Suprapubic skin (tissue), 4 donors: ENCODE results near the gene ZIC5. TPM values are rescaled to one million over a fixed set of nuclear protein-coding genes. Genes with fewer than 3 reads are reported as not detected.

Experiments
- DNase-seq, 2 donors: peaks; one replicate each; pipeline ENCODE4 v3.0.0-alpha.2; 2019; ENCODE audit warnings: low spot score in 2 of 2
- H3K27ac ChIP-seq: fragments of 200-600 bp; sonication (generic); one replicate; pipeline ENCODE4 v1.5.1; 2019
- H3K27me3 ChIP-seq: fragments of 200-600 bp; sonication (generic); one replicate; pipeline ENCODE4 v1.5.1; 2019
- H3K36me3 ChIP-seq: fragments of 200-600 bp; sonication (generic); one replicate; pipeline ENCODE4 v1.5.1; 2019
- H3K4me1 ChIP-seq: fragments of 200-600 bp; sonication (generic); one replicate; pipeline ENCODE4 v1.5.1; 2019
- H3K4me3 ChIP-seq: fragments of 200-600 bp; sonication (generic); one replicate; pipeline ENCODE4 v1.5.1; 2019; ENCODE audit warnings: mild to moderate bottlenecking
- H3K9me3 ChIP-seq: fragments of 200-600 bp; sonication (generic); one replicate; pipeline ENCODE4 v1.5.1; 2019
- EP300 ChIP-seq: sonication (generic); formaldehyde crosslinking; IDR thresholded peaks from one replicate; pipeline ENCODE4 v1.6.1; 2017; ENCODE audit warnings: antibody characterized with exemption
- POLR2A ChIP-seq, 2 donors: fragments of 450-650 bp; IDR thresholded peaks; one replicate each; pipeline ENCODE4 v1.6.1; 2017; ENCODE audit warnings: antibody characterized with exemption in 2 of 2, mild to moderate bottlenecking in 2 of 2, moderate library complexity in 2 of 2
- POLR2AphosphoS5 ChIP-seq, 3 donors: sonication (generic); formaldehyde crosslinking; IDR thresholded peaks; one replicate each; pipeline ENCODE4 v1.6.1; 2017; ENCODE audit warnings: antibody characterized with exemption in 3 of 3
- WGBS: methylation state at CpG from one replicate; pipeline ENCODE4 v1.1.5; 2018; 5-methylcytosine and 5-hydroxymethylcytosine counted together
- total RNA-seq, 4 donors: library from RNA; depleted of rRNA; stranded (reverse); fragments of >200 nt; gene quantifications; one replicate each; pipeline ENCODE4 v1.1.0, GENCODE V29; 2016
- TF ChIP-seq, protein P1 (sequence below), 2 donors: fragments of 200-600 bp in 1 of 2; fragments of 450-650 bp in 1 of 2; sonication (generic) in 1 of 2; IDR thresholded peaks; one replicate each; pipeline ENCODE4 v1.5.1; 2016 to 2019; ENCODE audit warnings: antibody characterized with exemption in 2 of 2, mild to moderate bottlenecking in 1 of 2, moderate library complexity in 1 of 2

Gene ZIC5
- total RNA-seq, 4 donors from 2014 or later, result not detected

DNA sequence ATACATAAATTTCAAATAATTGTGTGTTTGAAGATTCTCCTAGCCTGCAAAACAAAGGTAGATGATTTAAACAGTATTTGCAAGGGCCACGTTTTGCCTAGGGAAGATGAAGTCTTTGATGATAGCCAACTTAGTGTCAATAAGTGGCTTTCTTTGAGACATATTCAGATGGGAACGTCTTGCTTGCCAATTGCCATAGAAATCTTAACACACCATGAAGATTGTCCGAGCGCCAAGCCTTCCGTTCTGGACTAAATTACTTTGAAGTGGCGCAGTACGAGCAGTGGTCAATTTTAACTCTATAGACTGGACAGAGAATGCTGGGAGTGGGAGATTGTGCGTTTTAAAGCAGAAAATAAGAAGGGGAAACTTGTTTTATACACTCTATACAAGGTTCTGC is 9.9 kb downstream of the ZIC5 start:
- Histone ChIP-seq H3K27ac (no peak overlapping the region), H3K9me3 (no peaks in the 10 kb centered on the region), H3K36me3 (no peaks in the 10 kb centered on the region), H3K4me1 (peaks cover 33% of the 10 kb centered on the region), H3K4me3 (no peak overlapping the region), H3K27me3 (peaks cover 98% of the 10 kb centered on the region)
- TF ChIP-seq, protein P1, sequence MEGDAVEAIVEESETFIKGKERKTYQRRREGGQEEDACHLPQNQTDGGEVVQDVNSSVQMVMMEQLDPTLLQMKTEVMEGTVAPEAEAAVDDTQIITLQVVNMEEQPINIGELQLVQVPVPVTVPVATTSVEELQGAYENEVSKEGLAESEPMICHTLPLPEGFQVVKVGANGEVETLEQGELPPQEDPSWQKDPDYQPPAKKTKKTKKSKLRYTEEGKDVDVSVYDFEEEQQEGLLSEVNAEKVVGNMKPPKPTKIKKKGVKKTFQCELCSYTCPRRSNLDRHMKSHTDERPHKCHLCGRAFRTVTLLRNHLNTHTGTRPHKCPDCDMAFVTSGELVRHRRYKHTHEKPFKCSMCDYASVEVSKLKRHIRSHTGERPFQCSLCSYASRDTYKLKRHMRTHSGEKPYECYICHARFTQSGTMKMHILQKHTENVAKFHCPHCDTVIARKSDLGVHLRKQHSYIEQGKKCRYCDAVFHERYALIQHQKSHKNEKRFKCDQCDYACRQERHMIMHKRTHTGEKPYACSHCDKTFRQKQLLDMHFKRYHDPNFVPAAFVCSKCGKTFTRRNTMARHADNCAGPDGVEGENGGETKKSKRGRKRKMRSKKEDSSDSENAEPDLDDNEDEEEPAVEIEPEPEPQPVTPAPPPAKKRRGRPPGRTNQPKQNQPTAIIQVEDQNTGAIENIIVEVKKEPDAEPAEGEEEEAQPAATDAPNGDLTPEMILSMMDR (IDR thresholded peaks at IDR 0.05), result no peak
- TF ChIP-seq EP300 (no peak), POLR2AphosphoS5 (IDR thresholded peaks at IDR 0.05) (no peak), POLR2A (IDR thresholded peaks at IDR 0.05) (no peak)
- DNase-seq, result no peak
- WGBS, result 59% methylated on average over 8 of the region's 8 CpGs

DNA sequence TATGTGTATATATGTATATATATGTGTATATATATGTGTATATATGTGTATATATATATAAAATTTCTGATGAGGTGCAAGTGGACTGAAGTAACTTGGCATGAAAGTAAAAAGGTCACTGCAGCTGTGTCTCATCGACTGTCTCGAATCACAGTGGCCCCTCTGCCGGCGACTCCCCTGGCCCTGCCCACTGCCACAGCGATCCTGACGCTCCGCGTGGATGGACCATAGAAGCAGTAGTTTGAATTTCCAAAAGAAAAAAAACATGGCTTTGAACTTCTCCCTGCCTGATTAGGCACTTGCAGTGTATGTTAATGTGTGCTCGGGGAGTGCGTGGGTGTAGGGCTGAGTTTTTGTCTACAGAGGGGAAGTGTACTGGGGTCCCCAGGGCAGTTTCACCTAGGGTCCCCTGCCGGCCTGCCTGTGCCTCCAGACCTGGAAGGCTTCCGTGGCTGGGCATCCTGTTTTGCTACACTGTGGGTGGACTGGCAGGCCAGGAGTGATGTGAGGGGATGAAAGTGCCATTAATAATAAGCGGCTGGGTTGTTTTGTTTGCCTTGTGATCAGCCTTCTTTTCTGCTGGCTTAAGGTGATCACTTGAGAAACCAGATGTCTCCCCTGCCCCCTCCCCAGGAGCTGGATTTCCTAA is 10.8 kb downstream of the ZIC5 start:
- no peak for DNase-seq
- peaks cover 42% of the 10 kb centered on the region for H3K4me1 ChIP-seq
- peaks cover 98% of the 10 kb centered on the region for H3K27me3 ChIP-seq
- no peaks in the 10 kb centered on the region for H3K36me3 ChIP-seq
- no peaks in the 10 kb centered on the region for H3K9me3 ChIP-seq
- no peak overlapping the region for H3K4me3 ChIP-seq
- H3K27ac ChIP-seq, result no peak overlapping the region
- no peak for TF ChIP-seq EP300
- 20% methylated on average over 12 of the region's 13 CpGs for WGBS

DNA sequence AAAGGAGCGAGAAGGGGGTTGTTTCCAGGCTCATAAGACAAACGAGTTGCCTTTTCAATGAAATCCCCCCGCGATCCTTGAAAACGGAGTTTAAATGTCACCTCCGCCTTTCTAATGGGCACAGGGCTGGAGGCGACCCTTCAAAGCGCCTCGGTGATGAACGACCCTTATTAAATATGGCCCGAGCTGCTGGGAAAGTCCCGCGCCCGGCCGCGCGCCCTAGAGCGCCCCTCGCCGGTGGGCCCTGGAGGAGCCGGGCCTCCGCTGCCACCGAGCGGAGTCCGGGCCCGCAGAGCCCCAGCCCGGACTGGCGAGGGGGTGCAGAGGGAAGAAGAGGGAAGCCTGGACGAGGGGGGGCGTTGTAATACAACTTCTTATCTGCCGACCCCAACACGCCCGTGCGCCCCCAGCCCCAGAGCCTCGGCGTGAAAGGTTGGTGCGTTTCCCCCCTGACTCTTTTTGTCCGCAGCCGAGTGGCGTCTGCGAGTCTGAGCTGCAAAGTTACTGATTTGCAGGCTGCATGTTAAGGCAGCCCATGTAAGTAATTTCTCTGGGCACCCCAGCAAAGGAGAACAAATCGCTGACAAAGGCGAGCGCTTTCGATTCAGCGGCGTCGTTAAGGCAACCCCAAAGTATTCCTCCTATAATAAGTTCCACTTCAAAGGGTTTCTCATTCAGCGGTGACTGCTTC is 11.9 kb downstream of the ZIC5 start:
- DNase-seq, result no peak
- Histone ChIP-seq H3K27me3 (peaks cover 98% of the 10 kb centered on the region), H3K9me3 (no peaks in the 10 kb centered on the region), H3K4me1 (peaks cover 43% of the 10 kb centered on the region), H3K4me3 (peak overlapping the region; percentile 36), H3K27ac (no peak overlapping the region), H3K36me3 (no peaks in the 10 kb centered on the region)
- 10% methylated on average over 23 of the region's 49 CpGs for WGBS
- TF ChIP-seq, protein P1 (IDR thresholded peaks at IDR 0.05), result no peak
- TF ChIP-seq EP300 (no peak), POLR2AphosphoS5 (IDR thresholded peaks at IDR 0.05) (no peak), POLR2A (IDR thresholded peaks at IDR 0.05) (no peak)

DNA sequence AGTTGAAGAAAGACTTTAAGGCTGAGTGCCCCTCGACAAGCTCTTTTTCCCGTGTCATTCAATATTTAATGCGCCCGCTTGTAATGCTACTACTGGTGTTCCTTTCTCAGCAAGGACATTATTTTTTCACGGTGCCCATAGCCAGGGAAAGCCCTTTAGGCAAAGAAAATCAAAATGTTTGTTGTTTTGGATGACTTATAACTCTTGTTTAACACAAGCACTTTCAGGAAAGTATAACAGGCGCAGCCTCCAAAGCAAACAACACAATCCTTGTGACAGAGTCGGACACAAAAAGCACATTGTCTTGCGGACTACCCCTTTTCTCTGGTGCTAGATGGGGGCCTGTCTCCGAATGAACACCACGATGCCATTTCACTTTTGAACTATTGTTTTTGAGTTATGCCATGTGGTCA is 12.4 kb downstream of the ZIC5 start:
- Histone ChIP-seq H3K36me3 (no peaks in the 10 kb centered on the region), H3K9me3 (no peaks in the 10 kb centered on the region), H3K27me3 (peaks cover 97% of the 10 kb centered on the region), H3K4me3 (no peak overlapping the region), H3K27ac (no peak overlapping the region), H3K4me1 (peaks cover 43% of the 10 kb centered on the region)
- 28% methylated on average over 10 of the region's 10 CpGs for WGBS
- TF ChIP-seq POLR2A (IDR thresholded peaks at IDR 0.05) (no peak), EP300 (no peak), POLR2AphosphoS5 (IDR thresholded peaks at IDR 0.05) (no peak)
- TF ChIP-seq, protein P1 (IDR thresholded peaks at IDR 0.05), result no peak
- no peak for DNase-seq

DNA sequence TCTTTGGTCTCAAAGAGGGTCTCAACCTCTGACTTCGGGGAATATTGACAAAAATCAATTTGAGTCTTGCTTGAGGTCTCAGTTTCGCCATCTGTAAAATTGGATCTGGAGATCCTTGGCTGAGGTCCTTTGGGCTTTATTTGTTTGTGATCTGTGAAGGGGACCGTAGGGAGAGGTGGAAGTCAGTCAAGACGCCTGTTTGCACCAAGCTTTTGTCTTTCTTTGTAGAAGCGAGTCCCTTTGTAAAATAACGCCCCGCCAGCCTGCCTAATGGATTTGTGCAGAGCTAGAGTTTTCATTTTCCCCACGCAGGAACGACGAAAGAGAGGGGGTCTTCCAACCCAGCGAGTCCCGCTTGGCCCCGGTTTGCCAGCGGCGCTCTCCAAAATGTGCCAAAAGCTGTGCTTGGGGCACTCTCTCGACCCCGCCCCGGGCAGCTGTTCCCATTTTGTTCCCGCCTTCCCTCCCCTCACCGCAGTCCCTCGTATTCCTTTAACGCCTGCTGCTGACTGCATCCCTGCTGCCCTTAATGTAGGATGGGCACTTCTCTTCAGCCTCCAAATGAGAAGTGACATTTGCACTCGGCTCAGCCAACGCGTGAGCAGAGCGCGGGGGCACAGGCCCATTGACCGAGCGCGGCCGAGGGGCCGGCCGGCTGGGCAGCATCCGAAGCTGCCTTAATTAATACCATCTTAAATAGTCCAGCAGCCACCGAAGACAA is 13.0 kb downstream of the ZIC5 start:
- no peak for DNase-seq
- 14% methylated on average over 35 of the region's 35 CpGs for WGBS
- no peak overlapping the region for H3K4me3 ChIP-seq
- peaks cover 43% of the 10 kb centered on the region for H3K4me1 ChIP-seq
- no peaks in the 10 kb centered on the region for H3K9me3 ChIP-seq
- H3K27me3 ChIP-seq, result peaks cover 93% of the 10 kb centered on the region
- no peak for TF ChIP-seq POLR2A (IDR thresholded peaks at IDR 0.05)
- TF ChIP-seq POLR2AphosphoS5 (IDR thresholded peaks at IDR 0.05), result no peak
- no peak for TF ChIP-seq EP300
- TF ChIP-seq, protein P1 (IDR thresholded peaks at IDR 0.05), result no peak
- no peak overlapping the region for H3K27ac ChIP-seq
- H3K36me3 ChIP-seq, result no peaks in the 10 kb centered on the region
